Vagina (tissue), 2 donors: ENCODE data around the gene PNMA6F.

Source experiments
- CTCF ChIP-seq, 3 experiments: fragments of 450-650 bp in 2 of 3; fragments of 200-600 bp in 1 of 3; sonication (generic) in 1 of 3; IDR thresholded peaks; one replicate each; pipeline ENCODE4 v1.5.1; 2017 to 2019; ENCODE audit warnings: antibody characterized with exemption in 3 of 3, mild to moderate bottlenecking in 2 of 3, moderate library complexity in 2 of 3
- POLR2A ChIP-seq, 2 donors: fragments of 450-650 bp; IDR thresholded peaks; one replicate each; pipeline ENCODE4 v1.6.1; 2017; ENCODE audit warnings: antibody characterized with exemption in 2 of 2, mild to moderate bottlenecking in 2 of 2, moderate library complexity in 2 of 2

GRCh38 chrX:153318811-153319210 lies 2.8 kb downstream of the PNMA6F start:
- TF ChIP-seq CTCF (IDR thresholded peaks at IDR 0.05), result no peak
- TF ChIP-seq POLR2A (IDR thresholded peaks at IDR 0.05), result no peak
